Esophagus squamous epithelium (tissue), 4 donors: ENCODE measurements around the gene TGFBR3.

ENCODE experiments used
- POLR2A ChIP-seq, 4 donors: fragments of 450-650 bp; IDR thresholded peaks; one replicate each; pipeline ENCODE4 v1.6.1; 2017; ENCODE audit warnings: antibody characterized with exemption in 4 of 4, mild to moderate bottlenecking in 4 of 4, moderate library complexity in 3 of 4
- TF ChIP-seq, protein P1 (sequence below), 6 experiments: fragments of 450-650 bp in 4 of 6; fragments of 200-600 bp in 2 of 6; sonication (generic) in 2 of 6; IDR thresholded peaks; one replicate each; pipeline ENCODE4 v1.5.1; 2016 to 2019; ENCODE audit warnings: antibody characterized with exemption in 6 of 6, mild to moderate bottlenecking in 4 of 6, moderate library complexity in 4 of 6

DNA sequence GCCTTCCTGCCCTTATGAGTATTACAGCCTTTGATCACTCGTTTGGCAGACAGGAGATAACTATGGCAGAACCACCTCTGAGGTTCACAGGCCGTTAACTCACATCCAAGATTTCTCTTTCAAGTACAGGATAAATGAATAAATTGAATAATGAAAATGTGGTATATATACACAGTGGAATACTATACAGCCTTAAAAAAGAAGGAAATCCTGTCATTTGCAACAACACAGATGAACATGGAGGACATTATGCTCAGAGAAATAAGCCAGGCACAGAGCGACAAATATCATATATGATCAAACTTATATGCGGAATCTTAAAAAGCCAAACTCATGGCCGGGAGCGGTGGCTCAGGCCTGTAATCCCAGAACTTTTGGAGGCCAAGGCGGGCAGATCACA lies 32.6 kb downstream of the TGFBR3 start:
- TF ChIP-seq POLR2A (IDR thresholded peaks at IDR 0.05) = no peak
- TF ChIP-seq, protein P1, sequence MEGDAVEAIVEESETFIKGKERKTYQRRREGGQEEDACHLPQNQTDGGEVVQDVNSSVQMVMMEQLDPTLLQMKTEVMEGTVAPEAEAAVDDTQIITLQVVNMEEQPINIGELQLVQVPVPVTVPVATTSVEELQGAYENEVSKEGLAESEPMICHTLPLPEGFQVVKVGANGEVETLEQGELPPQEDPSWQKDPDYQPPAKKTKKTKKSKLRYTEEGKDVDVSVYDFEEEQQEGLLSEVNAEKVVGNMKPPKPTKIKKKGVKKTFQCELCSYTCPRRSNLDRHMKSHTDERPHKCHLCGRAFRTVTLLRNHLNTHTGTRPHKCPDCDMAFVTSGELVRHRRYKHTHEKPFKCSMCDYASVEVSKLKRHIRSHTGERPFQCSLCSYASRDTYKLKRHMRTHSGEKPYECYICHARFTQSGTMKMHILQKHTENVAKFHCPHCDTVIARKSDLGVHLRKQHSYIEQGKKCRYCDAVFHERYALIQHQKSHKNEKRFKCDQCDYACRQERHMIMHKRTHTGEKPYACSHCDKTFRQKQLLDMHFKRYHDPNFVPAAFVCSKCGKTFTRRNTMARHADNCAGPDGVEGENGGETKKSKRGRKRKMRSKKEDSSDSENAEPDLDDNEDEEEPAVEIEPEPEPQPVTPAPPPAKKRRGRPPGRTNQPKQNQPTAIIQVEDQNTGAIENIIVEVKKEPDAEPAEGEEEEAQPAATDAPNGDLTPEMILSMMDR (IDR thresholded peaks at IDR 0.05) = no peak
